ENCODE data around the gene PRPF6.
"Not testable (repeated sequence)": the region's sequence is repeated elsewhere in the genome, so short reads cannot be mapped to it uniquely, and the experiment has no call there.

The PRPF6 gene

DNA sequence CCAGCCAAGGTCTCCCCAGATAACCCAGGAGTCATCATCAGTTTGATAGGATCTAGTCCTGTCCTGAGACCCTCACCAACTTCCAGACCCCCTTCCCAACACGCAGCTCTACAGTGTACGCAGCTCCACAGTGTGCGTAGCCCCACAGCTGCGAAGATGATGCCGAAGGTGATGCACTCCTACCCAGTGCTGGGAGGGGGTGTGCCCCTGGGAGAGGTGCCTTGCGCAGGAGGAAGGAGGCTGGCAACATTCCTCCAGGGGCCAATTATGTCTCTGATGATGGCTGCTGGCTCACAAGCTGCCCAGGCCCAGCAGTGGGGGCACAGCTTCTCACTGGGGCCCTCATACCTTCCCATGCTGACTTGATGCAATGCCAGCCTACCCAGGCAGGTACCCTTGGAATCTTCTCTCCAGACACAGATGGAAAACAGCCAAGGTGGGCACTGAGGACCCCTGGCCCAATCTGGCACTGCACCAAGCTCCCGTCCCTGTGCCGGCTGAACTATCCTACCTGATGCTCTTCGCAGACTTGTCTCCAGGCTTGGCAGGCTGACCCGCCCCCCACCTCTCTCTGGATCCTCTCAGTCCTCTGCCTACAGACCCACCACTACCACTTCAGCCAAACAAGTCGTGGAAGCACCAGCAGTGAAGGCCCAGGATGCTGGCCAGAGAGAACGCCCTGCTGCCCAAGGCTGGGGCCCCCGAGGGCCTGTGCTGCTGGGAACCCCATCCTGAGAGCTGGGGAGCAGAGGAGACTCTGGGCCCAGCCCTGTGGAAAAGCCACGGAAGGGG, 12.6 kb upstream of the PRPF6 start:
- H3K9ac ChIP-seq (ENCODE audit: low read depth in 1 of 2, low read length in 2 of 2), result peak overlapping the region; percentile 54 to 68
- no peak overlapping the region for H3K27ac ChIP-seq (ENCODE audit: low read depth, low read length)

DNA sequence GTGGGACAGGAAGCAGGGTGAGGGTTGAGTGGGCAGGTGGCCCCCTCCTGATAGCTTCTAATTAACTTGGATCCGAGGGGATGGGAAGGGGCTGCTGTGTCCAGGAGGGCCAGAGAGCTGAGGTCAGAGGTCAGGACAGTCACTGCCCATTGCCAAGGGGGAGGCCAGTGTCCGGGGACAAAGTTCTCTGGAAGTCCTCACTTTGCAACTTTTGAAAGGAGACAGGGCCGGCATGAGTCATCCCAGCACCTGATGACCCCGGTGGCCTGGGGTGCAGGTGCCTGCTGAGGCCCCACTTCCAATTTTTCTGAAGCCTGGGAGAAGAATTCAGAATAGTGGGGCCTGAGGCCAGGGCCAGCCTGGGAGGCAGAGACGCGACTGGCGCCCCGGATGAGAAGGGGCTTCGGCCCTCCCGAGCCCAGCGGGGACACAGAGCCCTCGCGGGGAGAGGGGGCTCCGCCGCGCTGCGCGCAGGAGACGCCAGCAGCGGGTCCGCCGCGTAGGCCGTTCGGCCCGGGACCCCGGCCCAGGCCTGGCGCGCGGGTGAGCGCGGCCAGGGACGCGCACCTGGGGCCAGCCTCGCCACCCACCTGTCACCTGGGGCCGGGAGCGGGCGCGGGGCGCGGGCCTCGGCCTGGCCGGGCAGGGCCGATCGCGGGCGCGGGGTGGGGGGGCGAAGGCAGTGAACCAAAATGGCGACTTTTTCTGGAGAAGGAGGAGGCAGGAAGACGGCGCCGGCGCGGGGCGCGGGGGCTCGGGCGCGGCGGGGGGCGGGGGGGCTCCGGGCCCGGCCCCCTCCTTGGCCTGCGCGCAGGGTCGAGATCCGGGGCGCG, 11.8 kb upstream of the PRPF6 start:
- peaks cover 8 to 17% of the 10 kb centered on the region in 2 donors for H3K4me1 ChIP-seq (ENCODE audit: control insufficient read depth in 1 of 2, insufficient read depth in 2 of 2, low read length in 2 of 2)

More for the DNA sequence above, 12.6 kb upstream of the PRPF6 start:
- Histone ChIP-seq H3K27me3 (ENCODE audit: control insufficient read depth in 1 of 2, insufficient read depth in 2 of 2, low read length in 2 of 2) (no peaks in the 10 kb centered on the region), H3K4me1 (ENCODE audit: control insufficient read depth in 1 of 2, insufficient read depth in 2 of 2, low read length in 2 of 2) (peaks cover 8 to 13% of the 10 kb centered on the region in 2 donors), H3K36me3 (ENCODE audit: control insufficient read depth in 1 of 2, insufficient read depth in 2 of 2, low read length in 2 of 2) (peaks cover 0 to 8% of the 10 kb centered on the region in 2 donors), H3K4me3 (ENCODE audit: low read depth in 1 of 2, low read length in 2 of 2) (peak overlapping the region; percentile 61 to 67), H3K9me3 (ENCODE audit: control insufficient read depth in 1 of 2, low read length in 2 of 2) (peaks cover 0 to 6% of the 10 kb centered on the region in 2 donors)

DNA sequence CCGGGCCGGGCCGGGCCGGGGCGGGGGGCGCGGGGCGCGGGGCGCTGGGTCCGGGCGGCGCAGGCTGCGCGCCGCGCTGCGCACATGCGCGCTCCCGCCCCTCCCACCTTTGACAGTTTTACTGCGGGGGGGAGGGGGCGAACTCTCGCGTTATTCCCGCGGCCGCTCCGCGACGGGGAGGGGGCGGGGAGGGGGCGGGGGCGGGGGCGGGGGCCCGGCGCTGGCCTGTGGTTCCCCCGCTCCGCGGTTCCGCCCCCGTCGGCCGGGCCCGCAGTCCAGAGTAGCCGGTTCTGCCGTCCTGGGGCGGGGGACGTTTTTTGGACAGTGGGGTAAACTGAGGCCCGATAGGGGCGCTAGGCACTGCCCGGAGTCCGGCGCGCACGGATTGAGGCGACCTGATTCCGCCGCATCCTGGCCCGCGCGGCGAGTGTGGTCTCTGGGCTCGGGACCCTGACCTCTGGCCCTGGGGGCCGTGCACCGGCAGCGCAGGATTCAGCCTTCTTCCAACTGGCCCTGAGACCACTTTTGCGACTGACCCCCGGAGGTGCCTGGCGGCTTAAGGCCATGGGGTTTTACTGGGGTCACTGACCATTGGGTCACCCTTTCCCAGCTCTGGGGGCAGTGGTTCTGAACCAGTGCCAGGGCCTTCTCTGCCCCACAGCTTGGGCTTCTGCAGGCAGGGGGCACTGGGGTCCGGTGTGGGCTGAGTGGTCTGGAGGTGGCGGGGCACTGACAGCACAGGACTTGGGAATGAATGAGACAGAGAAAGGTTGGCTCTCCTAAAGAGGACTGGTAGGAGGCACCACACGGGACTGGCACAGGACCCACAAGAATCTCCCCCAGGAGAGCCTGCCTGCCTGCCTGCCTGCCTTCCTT, 10.9 kb upstream of the PRPF6 start, which contains the start of gene ZNF512B:
Gene ZNF512B, minus strand, starts transcription at position 93 of the 876 bp plus-strand sequence. CDS start 1,980 bp downstream, outside the sequence.
- H3K36me3 ChIP-seq (ENCODE audit: control insufficient read depth in 1 of 2, insufficient read depth in 2 of 2, low read length in 2 of 2), result peaks cover 0 to 5% of the 10 kb centered on the region in 2 donors
- peaks cover 8 to 17% of the 10 kb centered on the region in 2 donors for H3K4me1 ChIP-seq (ENCODE audit: control insufficient read depth in 1 of 2, insufficient read depth in 2 of 2, low read length in 2 of 2)
- H3K9me3 ChIP-seq (ENCODE audit: control insufficient read depth in 1 of 2, low read length in 2 of 2), result peaks cover 0 to 6% of the 10 kb centered on the region in 2 donors
- H3K27me3 ChIP-seq (ENCODE audit: control insufficient read depth in 1 of 2, insufficient read depth in 2 of 2, low read length in 2 of 2), result no peaks in the 10 kb centered on the region
- H3K9ac ChIP-seq (ENCODE audit: low read depth in 1 of 2, low read length in 2 of 2), result peak within 1 kb of the TSS; percentile 54 to 68
- H3K4me3 ChIP-seq (ENCODE audit: low read depth in 1 of 2, low read length in 2 of 2), result peak within 1 kb of the TSS; percentile 61 to 67
- H3K27ac ChIP-seq (ENCODE audit: low read depth, low read length), result no peak within 1 kb of the TSS

More for the DNA sequence above, 11.8 kb upstream of the PRPF6 start:
- H3K27ac ChIP-seq (ENCODE audit: low read depth, low read length), result no peak overlapping the region
- peak overlapping the region; percentile 61 to 67 for H3K4me3 ChIP-seq (ENCODE audit: low read depth in 1 of 2, low read length in 2 of 2)
- H3K9ac ChIP-seq (ENCODE audit: low read depth in 1 of 2, low read length in 2 of 2), result peak overlapping the region; percentile 54 to 68
- H3K9me3 ChIP-seq (ENCODE audit: control insufficient read depth in 1 of 2, low read length in 2 of 2), result peaks cover 0 to 6% of the 10 kb centered on the region in 2 donors
- H3K36me3 ChIP-seq (ENCODE audit: control insufficient read depth in 1 of 2, insufficient read depth in 2 of 2, low read length in 2 of 2), result peaks cover 0 to 5% of the 10 kb centered on the region in 2 donors
- no peaks in the 10 kb centered on the region for H3K27me3 ChIP-seq (ENCODE audit: control insufficient read depth in 1 of 2, insufficient read depth in 2 of 2, low read length in 2 of 2)

DNA sequence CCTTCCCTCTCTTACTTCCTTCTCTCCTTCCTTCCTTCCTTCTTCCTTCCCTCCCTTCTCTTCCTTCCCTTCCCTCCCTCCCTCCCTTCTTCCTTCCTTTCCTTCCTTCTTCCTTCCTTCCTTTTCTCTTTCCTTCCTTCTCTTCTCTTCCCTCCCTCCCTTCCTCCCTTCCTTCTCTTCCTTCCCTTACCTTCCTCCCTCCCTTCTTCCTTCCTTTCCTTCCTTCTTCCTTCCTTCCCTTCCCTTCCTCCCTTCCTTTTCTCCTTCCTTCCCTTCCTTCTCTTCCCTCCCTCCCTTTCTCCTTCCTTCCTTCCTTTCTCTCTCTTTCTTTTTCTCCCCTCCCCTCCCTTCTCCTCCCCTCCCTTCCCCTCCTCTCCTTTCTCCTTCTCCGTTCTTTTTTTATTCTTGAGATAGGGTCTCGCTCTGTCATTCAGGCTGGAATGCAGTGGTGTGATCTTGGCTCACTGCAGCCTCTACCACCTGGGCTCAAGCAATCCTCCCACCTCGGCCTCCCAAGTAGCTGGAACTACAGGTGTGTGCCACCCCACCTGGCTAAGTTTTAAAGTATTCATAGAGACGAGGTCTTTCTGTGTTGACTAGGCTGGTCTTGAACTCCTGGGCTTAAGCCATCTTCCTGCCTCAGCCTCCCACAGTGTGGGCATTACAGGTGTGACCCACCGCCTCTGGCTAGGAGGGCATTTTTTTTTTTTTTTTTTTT, 10.1 kb upstream of the PRPF6 start:
- H3K27me3 ChIP-seq (ENCODE audit: control insufficient read depth in 1 of 2, insufficient read depth in 2 of 2, low read length in 2 of 2), result no peaks in the 10 kb centered on the region
- peaks cover 0 to 6% of the 10 kb centered on the region in 2 donors for H3K9me3 ChIP-seq (ENCODE audit: control insufficient read depth in 1 of 2, low read length in 2 of 2)
- H3K27ac ChIP-seq (ENCODE audit: low read depth, low read length), result no peak overlapping the region
- H3K4me1 ChIP-seq (ENCODE audit: control insufficient read depth in 1 of 2, insufficient read depth in 2 of 2, low read length in 2 of 2), result peaks cover 8 to 17% of the 10 kb centered on the region in 2 donors
- no peak overlapping the region for H3K9ac ChIP-seq (ENCODE audit: low read depth in 1 of 2, low read length in 2 of 2)
- H3K4me3 ChIP-seq (ENCODE audit: low read depth in 1 of 2, low read length in 2 of 2), result no peak overlapping the region
- peaks cover 0 to 5% of the 10 kb centered on the region in 2 donors for H3K36me3 ChIP-seq (ENCODE audit: control insufficient read depth in 1 of 2, insufficient read depth in 2 of 2, low read length in 2 of 2)

DNA sequence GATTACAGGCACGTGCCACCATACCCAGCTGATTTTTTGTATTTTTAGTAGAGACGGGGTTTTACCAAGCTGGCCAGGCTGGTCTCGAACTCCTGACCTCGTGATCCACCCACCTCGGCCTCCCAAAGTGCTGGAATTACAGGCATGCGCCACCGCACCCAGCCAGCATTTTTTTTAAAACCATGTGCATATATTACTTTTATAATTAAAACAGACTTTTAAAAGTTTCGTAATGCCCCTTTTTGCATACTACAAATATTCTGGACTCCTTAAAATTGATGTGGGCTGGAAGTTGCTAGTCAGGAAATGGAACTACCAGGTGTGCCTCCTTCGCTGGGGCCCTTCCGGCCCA, 9.0 kb upstream of the PRPF6 start:
- H3K4me1 ChIP-seq (ENCODE audit: control insufficient read depth in 1 of 2, insufficient read depth in 2 of 2, low read length in 2 of 2), result peaks cover 8 to 17% of the 10 kb centered on the region in 2 donors
- H3K9ac ChIP-seq (ENCODE audit: low read depth in 1 of 2, low read length in 2 of 2); H3K36me3 ChIP-seq (ENCODE audit: control insufficient read depth in 1 of 2, insufficient read depth in 2 of 2, low read length in 2 of 2); H3K9me3 ChIP-seq (ENCODE audit: control insufficient read depth in 1 of 2, low read length in 2 of 2); H3K27me3 ChIP-seq (ENCODE audit: control insufficient read depth in 1 of 2, insufficient read depth in 2 of 2, low read length in 2 of 2); H3K27ac ChIP-seq (ENCODE audit: low read depth, low read length); H3K4me3 ChIP-seq (ENCODE audit: low read depth in 1 of 2, low read length in 2 of 2): not testable (repeated sequence)

DNA sequence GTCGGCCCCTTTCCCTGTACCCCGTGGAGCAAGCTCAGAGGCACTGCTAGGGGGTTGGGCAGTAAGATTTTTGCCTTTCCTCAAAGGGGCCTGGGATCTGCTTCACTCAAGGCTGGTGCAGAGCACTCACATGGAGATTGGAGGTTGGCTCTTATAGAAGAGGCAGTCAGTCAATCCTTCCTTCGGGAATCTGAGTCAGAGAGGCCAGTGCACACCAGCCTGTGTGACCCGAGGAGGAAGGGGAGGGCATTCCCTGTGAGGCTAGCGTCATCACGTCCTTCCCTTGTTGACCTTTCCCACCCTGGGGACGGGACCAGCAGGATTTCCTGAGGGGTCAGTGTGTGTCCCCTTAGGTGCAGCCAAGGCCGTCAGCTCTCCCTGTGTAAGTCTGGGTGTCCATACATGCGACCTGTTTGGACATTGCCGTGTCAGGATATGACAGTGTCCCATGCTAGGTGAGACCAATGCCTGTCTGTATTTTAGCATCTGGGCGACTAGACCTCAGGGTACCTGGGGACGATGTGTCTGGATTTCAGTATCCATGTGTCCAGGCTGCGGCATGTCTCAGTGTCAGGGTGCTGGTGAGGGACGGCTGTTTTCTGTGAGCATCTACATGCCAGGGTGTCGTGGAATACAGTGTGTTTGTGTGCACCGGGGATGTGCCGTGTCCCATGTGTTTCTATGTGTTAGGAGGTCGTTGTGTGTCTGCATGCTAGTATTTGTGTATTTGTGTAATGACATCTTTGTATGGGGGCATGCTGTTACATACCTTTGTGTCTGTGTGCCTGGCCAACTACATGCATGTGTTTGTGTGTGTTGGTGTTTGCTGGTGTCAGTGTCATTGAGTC, 8.4 kb upstream of the PRPF6 start:
- Histone ChIP-seq H3K4me1 (ENCODE audit: control insufficient read depth in 1 of 2, insufficient read depth in 2 of 2, low read length in 2 of 2) (peaks cover 10 to 22% of the 10 kb centered on the region in 2 donors), H3K9me3 (ENCODE audit: control insufficient read depth in 1 of 2, low read length in 2 of 2) (no peaks in the 10 kb centered on the region), H3K36me3 (ENCODE audit: control insufficient read depth in 1 of 2, insufficient read depth in 2 of 2, low read length in 2 of 2) (no peaks in the 10 kb centered on the region), H3K27ac (ENCODE audit: low read depth, low read length) (no peak overlapping the region), H3K9ac (ENCODE audit: low read depth in 1 of 2, low read length in 2 of 2) (no peak overlapping the region), H3K27me3 (ENCODE audit: control insufficient read depth in 1 of 2, insufficient read depth in 2 of 2, low read length in 2 of 2) (no peaks in the 10 kb centered on the region), H3K4me3 (ENCODE audit: low read depth in 1 of 2, low read length in 2 of 2) (no peak overlapping the region)

DNA sequence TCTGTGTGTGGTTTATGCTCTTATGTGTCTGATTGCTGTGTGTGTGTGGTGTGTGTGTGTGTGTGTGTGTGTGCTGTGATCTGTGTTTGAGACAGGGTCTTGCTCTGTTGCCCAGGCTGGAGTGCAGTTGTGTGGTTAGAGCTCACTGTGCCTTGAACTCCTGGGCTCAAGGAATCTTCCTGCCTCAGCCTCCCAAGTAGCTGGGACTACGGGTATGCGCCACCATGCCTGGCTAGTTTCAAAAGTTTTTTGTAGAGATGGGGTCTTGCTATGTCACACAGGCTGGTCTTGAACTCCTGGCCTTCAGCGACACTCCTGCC, 7.8 kb upstream of the PRPF6 start:
- Histone ChIP-seq H3K9ac (ENCODE audit: low read depth in 1 of 2, low read length in 2 of 2) (no peak overlapping the region), H3K36me3 (ENCODE audit: control insufficient read depth in 1 of 2, insufficient read depth in 2 of 2, low read length in 2 of 2) (no peaks in the 10 kb centered on the region), H3K27ac (ENCODE audit: low read depth, low read length) (no peak overlapping the region), H3K4me1 (ENCODE audit: control insufficient read depth in 1 of 2, insufficient read depth in 2 of 2, low read length in 2 of 2) (peaks cover 16 to 27% of the 10 kb centered on the region in 2 donors), H3K4me3 (ENCODE audit: low read depth in 1 of 2, low read length in 2 of 2) (no peak overlapping the region), H3K9me3 (ENCODE audit: control insufficient read depth in 1 of 2, low read length in 2 of 2) (no peaks in the 10 kb centered on the region), H3K27me3 (ENCODE audit: control insufficient read depth in 1 of 2, insufficient read depth in 2 of 2, low read length in 2 of 2) (no peaks in the 10 kb centered on the region)

DNA sequence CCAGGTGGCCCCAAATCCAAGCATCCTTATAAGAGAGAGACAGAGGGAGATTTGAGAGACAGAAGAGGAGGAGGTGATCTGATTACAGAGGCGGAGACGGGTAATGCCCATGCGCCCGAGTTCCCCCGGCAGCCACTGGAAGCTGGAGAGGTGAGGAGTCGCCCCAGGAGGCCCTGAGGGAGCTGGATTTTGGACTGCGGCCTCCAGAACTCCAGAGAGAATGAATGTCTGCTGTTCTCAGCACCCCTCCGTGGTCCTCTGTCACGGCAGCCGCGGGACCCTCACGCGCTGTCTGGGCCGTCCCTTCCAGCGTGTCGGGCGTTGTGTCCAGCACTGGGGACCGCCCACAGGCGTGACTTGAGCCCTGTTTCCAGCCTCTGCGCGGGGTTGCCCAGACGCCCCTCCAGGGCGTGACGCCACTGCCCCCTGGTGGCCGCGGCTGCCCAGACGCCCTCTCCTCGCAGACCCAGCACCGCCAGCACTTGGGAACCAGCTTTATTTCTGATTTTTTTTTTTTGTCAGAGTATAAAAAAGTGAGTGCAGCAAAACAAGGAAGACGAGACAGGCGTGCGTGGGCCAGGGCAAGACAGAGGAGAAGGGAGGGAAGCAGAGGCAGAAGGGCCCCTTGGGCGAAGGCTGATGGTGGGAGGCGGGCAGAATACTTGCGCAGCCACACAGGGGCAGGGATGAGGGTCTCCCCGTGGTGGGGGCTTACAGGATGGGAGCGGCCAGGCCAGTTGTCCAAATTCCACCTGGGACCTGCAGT, 7.1 kb upstream of the PRPF6 start:
- no peak overlapping the region for H3K27ac ChIP-seq (ENCODE audit: low read depth, low read length)
- peak overlapping the region; percentile 59 to 60 for H3K4me3 ChIP-seq (ENCODE audit: low read depth in 1 of 2, low read length in 2 of 2)
- H3K9ac ChIP-seq (ENCODE audit: low read depth in 1 of 2, low read length in 2 of 2), result peak overlapping the region in 1 of 2 donors; percentile 51

More for the DNA sequence above, 7.1 kb upstream of the PRPF6 start:
- Histone ChIP-seq H3K27me3 (ENCODE audit: control insufficient read depth in 1 of 2, insufficient read depth in 2 of 2, low read length in 2 of 2) (no peaks in the 10 kb centered on the region), H3K4me1 (ENCODE audit: control insufficient read depth in 1 of 2, insufficient read depth in 2 of 2, low read length in 2 of 2) (peaks cover 15 to 27% of the 10 kb centered on the region in 2 donors), H3K36me3 (ENCODE audit: control insufficient read depth in 1 of 2, insufficient read depth in 2 of 2, low read length in 2 of 2) (no peaks in the 10 kb centered on the region), H3K9me3 (ENCODE audit: control insufficient read depth in 1 of 2, low read length in 2 of 2) (no peaks in the 10 kb centered on the region)
